Inflammatory macrophage (primary cell): ENCODE results near the gene ADPRS.

Experiments used
- DNase-seq, 2 donors: peaks; one replicate each; pipeline ENCODE4 v3.0.0-alpha.2; 2020 to 2022

Gene ADPRS

DNA sequence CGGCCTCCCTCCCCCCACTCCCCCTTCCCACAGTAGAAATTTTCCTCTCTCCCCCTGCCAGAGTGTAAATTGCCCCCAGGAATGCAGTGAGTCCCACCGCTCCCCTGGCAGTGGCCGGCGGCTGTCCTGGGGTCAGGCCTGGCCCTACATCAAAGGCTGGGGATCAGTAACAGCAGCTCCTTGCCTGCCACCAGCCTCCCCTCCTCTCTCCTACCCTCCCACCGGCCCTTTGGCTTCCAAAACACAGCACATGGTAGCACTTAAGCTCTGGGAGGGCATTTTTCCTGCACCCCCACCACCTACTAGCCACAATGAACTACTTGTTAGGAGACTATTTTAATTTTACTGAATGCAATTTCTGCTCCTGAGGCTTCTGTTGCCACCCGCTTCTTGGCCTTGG lies 45.3 kb downstream of the ADPRS start:
- DNase-seq, result no peak

DNA sequence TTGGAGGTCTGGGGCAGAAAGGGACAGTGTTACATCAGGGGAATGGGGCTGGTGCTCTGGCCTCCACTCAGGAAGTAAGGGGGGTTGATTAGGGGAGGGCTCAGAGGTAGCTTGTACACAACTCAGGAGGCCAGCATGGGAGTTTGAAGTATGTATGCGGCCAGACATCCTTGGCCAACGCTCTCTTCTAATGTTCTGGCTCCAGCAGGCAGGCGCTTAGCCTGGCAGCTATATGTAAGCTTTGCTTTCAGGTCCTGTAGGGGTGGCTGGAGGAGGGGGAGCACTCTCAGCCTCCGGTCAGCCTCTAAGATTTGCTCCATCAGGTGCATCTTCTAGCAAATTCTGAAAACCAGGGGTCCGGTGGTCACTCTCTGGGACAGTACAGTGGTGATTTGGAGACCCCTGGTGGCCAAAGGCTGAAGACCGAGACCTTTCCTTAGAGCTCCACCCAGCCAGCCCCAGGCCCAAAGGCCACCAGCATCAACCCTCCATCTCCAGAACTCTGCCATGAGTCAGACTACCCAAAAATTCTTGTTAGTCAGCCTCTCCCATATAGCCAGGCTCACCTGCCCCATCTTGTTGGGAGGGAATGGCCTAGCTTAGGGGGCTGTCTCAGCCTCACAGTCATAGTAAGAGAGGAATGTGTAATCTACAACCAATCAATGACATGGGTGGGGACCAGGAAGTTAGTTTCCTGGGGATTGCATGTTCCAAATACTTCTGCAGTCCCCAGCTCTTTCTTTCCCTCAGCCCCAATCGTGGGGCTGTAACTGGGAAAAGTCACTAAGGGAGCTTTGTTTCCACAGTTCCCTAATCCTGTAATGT lies 46.0 kb downstream of the ADPRS start:
- DNase-seq, result peak; percentile 46 to 47

DNA sequence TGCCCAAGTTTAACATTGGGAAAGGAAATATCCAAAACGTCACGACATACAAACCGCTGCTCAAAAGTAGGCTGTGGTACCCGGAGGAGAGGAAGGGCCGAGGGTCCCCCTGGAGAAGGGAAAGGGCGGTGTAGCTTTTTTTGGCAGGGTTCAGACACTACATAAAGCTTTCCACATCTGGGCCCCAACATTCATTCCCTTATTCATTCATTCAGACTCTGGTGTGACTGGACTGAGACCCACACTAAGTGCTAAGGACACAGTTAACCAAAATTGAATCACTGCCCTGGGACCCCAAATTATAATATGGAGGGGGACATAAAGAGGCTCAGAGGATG lies 46.6 kb downstream of the ADPRS start:
- DNase-seq, result no peak

DNA sequence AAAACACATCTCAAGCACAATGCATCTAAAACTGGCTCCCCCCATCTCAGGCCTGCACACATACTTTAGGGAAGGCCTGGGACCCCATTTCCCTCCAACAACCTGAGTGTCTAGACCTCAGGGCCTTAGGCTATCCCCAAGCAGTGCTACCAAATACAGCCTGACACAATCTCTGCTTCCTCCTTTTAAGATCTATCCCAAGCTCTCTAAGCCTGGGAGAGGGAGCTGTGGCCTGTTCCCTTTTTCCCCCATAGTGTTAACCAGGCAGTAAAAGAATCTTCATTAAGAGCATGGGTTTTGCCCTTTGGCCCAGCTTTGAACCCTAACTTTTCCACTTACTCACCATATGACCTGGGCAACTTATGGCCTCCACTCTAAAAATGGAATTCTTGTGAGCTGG lies 47.1 kb downstream of the ADPRS start:
- DNase-seq, result peak; percentile 58 to 61

DNA sequence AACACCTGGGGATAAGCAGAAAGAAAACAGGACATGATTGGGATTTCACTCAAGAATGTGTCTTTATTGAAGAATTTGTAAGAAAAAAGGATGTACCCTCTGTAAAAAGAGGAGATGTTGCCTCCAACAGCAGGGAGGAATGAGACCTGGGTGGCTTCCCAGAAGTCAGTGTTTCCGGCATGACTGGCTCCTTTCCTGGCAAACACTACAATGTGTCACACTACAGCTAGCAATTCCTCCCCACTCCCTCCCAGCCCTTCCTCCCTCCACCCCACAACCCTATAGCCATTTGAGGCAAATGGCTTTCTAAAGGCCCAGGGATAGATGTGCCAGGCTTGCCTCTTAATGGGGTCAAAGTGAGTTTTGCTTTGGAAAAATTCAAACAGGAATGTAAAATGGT lies 47.8 kb downstream of the ADPRS start:
- DNase-seq, result no peak

DNA sequence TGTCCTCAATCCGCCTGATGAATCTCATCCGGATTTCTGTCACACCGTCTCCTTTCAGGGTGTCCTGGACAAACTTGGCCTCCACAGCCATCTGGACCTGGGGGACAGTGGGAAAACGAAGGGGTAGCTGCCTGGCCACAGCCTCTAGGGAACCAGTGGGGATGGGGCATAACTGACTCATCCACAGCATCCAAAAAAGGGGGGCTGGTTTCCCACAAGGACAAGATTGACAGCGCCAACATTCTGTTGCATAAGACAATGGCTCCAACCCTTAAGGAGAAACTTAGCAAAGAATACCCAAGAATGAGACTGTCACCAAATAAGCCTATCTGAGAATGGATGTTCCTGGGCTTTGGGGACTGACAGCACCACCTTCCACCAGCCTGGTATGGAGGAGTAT lies 48.5 kb downstream of the ADPRS start:
- no peak for DNase-seq

DNA sequence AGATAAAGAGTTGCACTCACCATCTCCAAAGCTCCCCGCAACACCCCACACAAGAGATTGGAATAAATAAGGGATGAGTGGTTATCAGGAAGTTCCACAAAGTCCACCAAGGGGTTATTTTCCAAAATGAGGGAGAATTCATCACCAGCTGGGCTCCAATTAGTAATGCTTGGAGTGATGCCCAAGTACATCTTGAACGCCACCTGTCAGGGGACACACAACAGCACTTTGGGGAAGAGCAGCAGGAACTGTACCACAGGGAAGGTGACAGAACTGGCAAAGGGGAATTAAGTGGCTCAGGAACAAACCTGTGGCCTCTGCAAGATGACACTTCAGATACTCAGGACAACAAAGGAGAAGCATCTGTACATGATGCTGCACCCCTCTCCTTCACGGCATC lies 49.1 kb downstream of the ADPRS start:
- no peak for DNase-seq

DNA sequence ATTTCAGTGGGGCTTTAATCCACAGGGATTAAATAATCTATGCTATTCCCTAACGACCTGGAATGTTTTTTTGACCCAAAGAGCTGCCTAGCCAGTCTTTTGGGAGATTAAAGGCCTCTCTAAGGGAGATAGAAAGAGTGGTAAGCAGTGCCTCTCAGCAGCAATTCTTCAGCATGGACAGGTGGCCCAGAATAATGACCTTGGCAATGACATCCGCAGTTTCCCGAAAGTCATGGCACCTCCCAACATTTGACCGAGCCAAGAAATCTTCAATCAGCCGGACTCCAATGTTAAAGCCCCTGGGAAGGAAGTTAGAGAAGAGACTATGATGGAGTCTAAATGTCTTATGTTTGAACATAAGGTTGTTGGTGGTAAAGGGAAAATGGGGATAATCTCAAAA lies 50.8 kb downstream of the ADPRS start:
- DNase-seq, result no peak

DNA sequence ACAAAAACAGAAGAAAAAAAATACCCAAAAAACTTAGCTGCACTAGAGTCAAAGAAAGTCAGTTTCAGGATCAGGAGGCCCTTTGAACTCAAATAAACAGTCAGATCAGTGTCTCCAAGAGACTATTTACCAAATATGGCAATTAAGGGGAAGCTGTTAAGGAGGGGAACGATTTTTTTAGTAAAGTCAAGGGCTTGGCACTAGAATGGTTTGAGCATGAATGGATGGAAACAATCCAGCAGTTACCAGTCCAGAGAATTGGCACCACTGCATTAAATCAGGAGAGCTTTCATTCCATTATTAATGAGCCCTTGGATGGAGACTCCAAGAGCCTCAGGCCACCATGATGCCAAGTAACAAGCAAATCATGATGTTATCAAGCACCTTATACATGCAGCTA lies 53.4 kb downstream of the ADPRS start:
- no peak for DNase-seq

DNA sequence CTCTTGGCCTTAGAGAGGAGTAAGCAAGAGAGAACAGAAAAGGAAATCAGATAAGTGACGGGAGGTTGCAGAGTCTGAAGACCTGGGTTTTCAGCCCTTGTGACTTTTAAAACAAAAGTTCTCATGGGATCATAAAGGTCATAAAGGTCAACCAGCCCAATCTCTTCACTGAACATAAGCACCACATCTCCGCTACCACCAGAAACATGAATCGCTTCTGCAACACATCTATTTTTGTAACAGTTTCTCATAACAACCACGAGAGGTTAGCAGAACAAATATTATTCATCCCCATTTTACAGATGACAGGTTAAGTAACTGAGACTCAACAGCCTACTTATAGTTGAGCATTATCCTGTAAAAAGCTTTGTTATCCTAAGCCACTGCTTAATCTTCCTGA lies 54.7 kb downstream of the ADPRS start:
- DNase-seq, result no peak
